Occipital lobe (tissue), 2 donors: Measurements from ENCODE around the gene IL22RA1. TPM values are rescaled to one million over a fixed set of nuclear protein-coding genes. Genes with fewer than 3 reads are reported as not detected.

ENCODE experiments used
- DNase-seq: peaks from one replicate; lab custom pipeline; 2025; lab: John Stamatoyannopoulos, UW
- total RNA-seq: library from RNA; depleted of rRNA; stranded (reverse); fragments of >200 nt; gene quantifications from one replicate; pipeline ENCODE4 v1.2.3, GENCODE V29; 2014

IL22RA1 gene
- total RNA-seq, 1 donor from 2014 or later, result not detected

- no peak for DNase-seq
These were observed 25.3 kb upstream of the IL22RA1 start for GRCh38 chr1:24168245-24168644.

GRCh38 chr1:24167008-24167407 lies 24.1 kb upstream of the IL22RA1 start:
- no peak for DNase-seq

- DNase-seq, result no peak
These were observed 22.6 kb upstream of the IL22RA1 start for GRCh38 chr1:24165500-24165899.

- DNase-seq, result no peak
These were observed 21.1 kb upstream of the IL22RA1 start for GRCh38 chr1:24164004-24164403.

GRCh38 chr1:24162201-24162600 lies 19.3 kb upstream of the IL22RA1 start:
- DNase-seq, result no peak

- DNase-seq, result no peak
These were observed 18.3 kb upstream of the IL22RA1 start for GRCh38 chr1:24161270-24161669.

GRCh38 chr1:24159366-24159765 lies 16.4 kb upstream of the IL22RA1 start:
- no peak for DNase-seq

GRCh38 chr1:24157918-24158481 lies 15.1 kb upstream of the IL22RA1 start:
- no peak for DNase-seq

GRCh38 chr1:24156542-24157260 lies 13.8 kb upstream of the IL22RA1 start:
- no peak for DNase-seq

GRCh38 chr1:24155011-24155782 lies 12.3 kb upstream of the IL22RA1 start:
- DNase-seq, result no peak

- DNase-seq, result no peak
These were observed 11.3 kb upstream of the IL22RA1 start for GRCh38 chr1:24154215-24154614.

- no peak for DNase-seq
These were observed 9.9 kb upstream of the IL22RA1 start for GRCh38 chr1:24152631-24153494.

- no peak for DNase-seq
These were observed 8.2 kb upstream of the IL22RA1 start for GRCh38 chr1:24151175-24151533.

- DNase-seq, result peak; percentile 73
These were observed 7.6 kb upstream of the IL22RA1 start for GRCh38 chr1:24150234-24151174.

- DNase-seq, result no peak
These were observed 6.9 kb upstream of the IL22RA1 start for GRCh38 chr1:24149866-24150233.

GRCh38 chr1:24147816-24148215 lies 4.9 kb upstream of the IL22RA1 start:
- DNase-seq, result no peak

- no peak for DNase-seq
These were observed 4.3 kb upstream of the IL22RA1 start for GRCh38 chr1:24147194-24147593.

- no peak for DNase-seq
These were observed 1.5 kb downstream of the IL22RA1 start for GRCh38 chr1:24141311-24141997.

GRCh38 chr1:24140741-24141181 lies 2.2 kb downstream of the IL22RA1 start:
- no peak for DNase-seq

- no peak for DNase-seq
These were observed 3.0 kb downstream of the IL22RA1 start for GRCh38 chr1:24139841-24140425.
